ENCODE results near the gene IGSF21.

DNA sequence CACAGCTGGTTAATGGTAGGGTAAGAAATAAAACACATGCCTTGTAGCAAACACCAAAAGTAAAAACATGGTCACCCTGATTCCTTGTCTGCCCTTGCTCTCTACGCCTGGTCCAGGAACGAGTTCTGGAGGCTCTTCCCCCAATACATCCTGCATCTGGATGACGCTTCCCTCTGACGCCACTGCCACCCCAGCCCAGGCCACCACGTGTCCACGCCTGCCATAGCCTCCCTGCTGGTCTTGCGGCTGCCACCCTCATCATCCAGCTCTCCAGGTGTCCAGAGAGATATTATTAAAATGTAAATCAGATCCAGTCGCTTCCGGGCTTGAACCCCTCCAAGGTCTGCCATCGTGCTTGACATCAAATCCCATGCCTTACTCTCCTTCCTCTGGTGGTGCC is 39.3 kb downstream of the IGSF21 start:
- TF ChIP-seq, protein P1, sequence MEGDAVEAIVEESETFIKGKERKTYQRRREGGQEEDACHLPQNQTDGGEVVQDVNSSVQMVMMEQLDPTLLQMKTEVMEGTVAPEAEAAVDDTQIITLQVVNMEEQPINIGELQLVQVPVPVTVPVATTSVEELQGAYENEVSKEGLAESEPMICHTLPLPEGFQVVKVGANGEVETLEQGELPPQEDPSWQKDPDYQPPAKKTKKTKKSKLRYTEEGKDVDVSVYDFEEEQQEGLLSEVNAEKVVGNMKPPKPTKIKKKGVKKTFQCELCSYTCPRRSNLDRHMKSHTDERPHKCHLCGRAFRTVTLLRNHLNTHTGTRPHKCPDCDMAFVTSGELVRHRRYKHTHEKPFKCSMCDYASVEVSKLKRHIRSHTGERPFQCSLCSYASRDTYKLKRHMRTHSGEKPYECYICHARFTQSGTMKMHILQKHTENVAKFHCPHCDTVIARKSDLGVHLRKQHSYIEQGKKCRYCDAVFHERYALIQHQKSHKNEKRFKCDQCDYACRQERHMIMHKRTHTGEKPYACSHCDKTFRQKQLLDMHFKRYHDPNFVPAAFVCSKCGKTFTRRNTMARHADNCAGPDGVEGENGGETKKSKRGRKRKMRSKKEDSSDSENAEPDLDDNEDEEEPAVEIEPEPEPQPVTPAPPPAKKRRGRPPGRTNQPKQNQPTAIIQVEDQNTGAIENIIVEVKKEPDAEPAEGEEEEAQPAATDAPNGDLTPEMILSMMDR (optimal IDR thresholded peaks at IDR 0.05 in 1 of 3, IDR thresholded peaks at IDR 0.05 in 1 of 3, conservative IDR thresholded peaks at IDR 0.05 in 1 of 3; ENCODE audit: extremely low read depth in 1 of 3, insufficient read depth in 2 of 3, low read length in 3 of 3), result no peak
- no peak for TF ChIP-seq EZH2 (IDR thresholded peaks at IDR 0.05; ENCODE audit: low read length)

Data from keratinocyte (primary cell).